Central memory CD4-positive, alpha-beta T cell (primary cell): Measurements from ENCODE around the gene PTPA.
"Not testable (repeated sequence)": the region's sequence is repeated elsewhere in the genome, so short reads cannot be mapped to it uniquely, and the experiment has no call there.

ENCODE experiments used
- DNase-seq: peaks from one replicate; pipeline ENCODE4 v3.0.0; 2022

The PTPA gene

DNA sequence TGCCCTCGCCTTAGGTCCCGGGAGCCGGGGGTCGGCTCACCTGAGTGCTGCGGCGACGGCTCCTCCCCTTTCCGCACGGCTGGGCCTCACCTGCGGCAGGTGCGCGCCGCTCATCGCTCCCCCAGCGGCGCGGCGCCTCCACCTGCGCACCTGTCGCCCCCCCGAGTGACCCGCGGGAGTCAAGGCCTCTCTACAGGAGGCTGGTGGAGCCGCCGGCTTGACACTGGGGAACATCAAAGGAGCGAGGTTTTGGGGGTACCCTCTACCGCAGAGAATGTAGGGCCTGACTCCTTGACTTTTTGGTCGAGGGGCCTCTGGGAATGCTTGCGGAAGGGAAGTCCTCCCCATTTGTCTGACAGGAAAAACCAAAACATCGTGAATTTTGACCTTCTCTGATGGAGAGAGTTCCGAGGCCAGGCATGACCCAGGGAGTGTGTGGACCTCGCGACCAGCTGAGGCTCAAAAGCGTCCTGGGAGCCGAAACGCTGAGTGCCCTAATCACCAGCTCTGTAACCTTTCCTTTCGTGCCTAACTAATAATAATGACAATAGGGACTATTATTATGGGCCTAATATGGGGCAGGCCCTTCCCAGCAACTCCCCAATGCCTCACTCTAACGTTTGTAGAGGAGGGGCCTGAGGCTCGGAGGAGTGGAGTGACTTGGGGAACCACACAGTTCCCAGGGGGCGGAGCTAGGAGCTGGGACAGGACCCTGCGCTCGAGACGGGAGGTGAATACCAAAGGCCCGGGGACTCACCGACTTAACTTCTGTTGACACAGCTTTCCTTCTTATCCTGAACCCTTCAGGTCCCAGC, 67.6 kb downstream of the PTPA start:
- DNase-seq = no peak

DNA sequence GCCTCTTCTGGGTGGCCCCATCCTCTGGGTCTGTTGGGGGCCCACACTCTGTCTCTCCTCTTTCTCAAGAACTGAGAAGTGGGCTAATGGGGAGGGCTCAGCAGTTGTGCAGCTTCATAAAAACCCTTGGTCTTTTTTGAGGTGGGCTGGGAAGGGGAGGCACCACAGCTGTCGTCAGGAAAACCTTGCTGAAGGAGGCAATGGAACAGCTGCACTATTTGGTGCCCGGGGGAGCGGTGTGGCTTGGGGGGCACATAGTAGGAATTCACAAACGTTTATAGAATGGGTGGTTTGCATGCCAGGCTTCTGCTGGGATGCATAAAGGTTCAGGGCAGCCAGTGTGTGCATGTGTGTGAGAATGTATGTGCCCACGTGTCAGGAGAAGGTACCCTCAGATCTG, 70.0 kb downstream of the PTPA start:
- DNase-seq = no peak

DNA sequence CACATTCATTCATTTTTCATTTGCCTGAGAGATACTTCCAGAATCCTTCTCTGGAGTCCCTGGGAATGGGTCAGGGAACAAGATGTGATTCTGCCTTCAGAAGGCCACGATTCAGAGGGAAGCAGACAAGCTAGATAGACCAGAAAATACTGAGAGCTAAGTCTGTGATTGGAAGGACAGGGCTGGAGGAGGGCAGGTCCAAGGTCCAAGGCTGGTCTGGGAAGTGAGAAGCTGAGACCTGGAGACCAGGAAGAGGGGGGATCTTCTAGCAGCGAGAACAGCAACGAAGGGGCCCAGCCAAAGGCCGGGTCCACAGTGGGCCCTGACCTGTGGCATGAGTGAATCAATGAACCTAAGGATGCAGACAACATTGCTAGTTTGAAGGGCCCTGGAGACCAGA, 70.9 kb downstream of the PTPA start:
- no peak for DNase-seq

DNA sequence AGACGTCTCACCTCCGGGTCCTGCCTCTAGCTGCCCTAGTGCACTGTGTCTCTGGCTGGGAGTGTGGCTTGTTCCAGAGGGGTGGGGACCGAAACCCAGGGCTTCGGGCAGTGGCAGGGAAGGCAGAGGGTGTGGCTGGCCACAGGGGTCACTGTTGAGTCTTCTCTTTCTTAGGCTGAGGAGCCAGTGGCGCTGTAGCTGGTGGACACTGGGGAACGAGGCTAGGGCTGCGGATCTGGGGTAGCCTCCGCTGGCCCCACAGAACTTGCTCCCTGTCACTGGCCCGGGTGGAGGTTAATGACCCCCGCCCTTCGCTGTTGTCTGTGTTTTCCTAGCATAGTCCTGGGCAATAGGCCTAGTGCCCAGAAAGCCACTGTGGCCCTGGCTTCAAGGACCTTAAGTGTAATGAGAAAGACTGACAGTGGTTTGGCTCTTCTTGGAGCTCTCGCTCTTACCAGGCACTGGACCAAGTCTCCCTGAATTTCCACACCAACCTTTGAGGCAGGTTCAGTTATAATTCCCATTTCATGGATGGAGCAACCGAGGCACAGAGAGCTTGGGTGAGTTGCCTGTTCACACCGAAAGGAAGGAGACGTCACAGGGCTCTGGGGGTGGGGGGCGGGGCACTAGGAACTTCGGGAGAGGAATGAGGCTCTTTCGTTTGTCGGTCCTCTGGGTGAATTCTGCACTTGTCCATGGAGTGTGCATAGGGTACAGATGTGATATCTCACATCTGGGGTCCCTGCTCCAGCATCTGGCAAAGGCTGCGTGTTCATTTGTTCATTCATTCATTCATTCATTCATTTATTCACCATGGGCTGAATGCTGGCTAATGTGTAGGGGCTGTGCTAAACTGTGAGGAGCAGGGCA, 71.6 kb downstream of the PTPA start:
- DNase-seq = no peak

DNA sequence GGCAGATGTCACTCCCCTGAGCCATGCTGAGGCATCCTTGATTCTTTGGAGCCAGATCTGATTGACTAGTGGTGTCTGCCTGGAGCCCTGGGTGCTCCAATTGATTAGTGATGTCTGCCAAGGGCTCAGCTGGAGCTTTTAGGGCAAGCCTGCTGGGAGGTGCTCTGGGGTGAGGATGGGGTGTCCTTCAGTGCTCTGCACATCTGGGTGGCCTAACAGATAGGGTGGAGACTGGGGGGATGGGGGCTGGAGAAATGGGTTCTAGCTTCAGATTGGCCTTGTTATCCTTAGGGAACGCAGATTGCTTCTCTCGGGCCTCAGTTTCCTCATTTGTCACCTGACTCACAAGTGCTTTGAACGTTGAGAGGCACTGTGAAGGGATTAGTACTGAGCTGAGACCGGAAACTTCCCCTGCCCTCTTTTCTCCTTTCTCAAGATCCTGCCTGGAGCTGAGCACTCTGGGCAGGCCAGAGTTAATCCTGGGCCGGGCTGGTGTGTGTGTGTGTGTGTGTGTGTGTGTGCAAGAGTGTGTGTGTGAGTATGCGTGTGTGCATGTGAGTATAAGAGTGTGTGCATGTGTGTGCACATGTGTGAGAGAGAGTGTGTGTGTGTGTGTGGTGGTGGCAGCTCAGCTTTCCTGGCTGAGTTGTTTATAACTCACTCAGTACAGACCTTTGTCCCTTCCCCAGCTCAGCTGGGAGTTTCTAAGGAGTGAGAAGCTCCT, 72.4 kb downstream of the PTPA start:
- no peak for DNase-seq

DNA sequence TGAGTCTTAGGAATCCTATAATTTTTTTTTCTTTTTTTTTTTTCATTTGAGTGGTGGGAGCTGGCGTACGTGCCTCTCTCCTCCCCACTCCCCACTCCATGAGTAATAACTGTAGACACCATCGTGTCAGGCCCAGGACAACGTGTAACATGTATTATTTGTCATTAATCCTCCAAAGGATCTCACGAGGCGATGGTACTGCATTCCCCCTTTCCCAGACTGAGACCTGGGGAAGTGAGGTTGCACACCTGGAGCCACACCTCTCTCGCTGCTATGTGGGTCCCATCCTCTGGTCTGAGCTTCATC, 73.0 kb downstream of the PTPA start:
- no peak for DNase-seq

DNA sequence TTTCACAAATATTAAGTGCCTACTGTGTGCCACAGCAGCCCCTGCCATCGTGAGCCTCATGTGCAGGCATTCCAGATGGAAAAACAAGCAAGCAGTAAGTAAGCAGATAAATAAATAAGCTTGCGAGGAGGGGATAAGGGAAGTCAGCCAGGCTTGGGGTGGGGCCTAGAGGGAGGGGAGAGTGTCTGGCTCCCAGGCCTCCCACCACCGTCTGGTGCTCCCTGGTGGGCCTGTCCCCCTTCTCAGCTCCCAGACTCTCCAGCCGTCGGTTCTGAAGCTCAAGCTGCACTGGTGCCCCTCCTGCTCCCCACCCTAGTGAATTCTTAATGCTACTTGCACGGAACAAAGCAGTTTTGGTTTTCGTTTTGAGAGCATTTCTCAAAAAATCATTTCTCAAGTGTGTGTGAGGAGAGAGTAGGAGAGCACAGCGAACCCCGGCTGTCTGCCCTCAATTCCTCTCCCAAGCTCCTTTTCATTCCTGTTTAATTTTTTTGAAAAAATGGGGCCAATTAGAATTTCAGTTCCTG, 73.4 kb downstream of the PTPA start:
- DNase-seq = no peak

DNA sequence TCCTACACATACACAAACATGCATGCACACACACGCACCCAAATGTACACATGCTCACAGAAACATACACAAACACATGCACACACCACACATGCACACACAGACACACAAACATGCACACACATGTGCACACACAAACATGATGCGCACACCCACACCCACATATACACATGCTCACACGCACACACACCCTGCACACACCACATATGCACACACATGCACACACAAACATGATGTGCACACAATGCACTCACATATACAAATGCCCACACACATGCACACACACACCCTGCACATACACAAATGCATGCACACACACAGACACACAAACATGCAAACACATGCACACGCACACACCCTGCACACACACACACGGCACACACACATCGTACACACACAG, 74.2 kb downstream of the PTPA start:
- no peak for DNase-seq

DNA sequence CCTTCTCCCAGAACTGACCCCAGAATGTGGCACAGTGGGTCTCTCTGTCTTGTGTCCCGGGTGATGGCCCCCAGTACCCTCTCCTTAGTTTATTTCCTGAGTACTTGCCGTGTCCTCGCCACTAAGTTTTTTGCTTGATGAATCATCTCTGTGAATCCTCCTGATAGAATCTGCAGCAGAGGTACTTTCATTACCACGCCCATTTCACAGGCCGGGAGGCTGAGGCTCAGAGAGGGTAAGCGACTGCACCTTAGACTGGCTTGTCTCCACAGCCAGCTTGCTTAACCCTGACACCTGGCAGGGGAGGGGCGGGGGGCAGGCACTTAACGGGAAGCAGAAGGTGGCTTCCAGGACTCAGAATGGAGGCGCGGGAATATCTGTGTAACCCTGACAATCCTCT, 74.8 kb downstream of the PTPA start:
- no peak for DNase-seq

DNA sequence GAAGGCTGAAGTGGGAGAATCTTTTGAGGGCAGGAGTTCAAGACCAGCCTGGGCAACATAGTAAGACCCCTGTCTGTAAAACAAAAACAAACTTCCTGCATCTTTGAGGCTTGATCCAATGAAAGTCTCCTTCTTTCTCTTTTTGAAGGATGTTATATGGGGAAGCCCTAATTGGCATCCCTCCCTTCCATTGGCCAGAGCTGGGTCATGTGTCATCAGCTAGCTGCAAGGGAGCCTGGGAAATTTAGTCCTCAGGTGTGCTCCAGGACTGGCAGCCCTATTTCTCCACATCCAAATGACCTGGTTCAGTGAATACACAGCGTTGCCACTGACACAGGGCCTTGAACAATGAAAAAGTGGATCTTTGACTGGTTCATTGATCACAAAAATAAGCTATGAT, 75.8 kb downstream of the PTPA start:
- no peak for DNase-seq

DNA sequence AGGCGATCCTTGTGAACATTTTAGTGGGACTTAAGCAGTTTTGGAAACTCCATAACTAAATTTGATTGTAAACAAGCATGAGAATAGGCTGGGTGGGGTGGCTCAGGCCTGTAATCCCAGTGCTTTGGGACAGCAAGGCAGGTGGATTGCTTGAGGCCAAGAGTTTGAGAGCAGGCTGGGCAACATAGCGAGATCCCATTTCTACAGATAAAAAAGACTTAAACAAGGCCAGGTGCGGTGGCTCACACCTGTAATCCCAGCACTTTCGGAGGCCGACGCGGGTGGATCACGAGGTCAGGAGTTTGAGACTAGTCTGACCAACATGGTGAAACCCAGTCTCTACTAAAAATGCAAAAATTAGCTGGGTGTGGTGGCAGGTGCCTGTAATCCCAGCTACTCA, 78.8 kb downstream of the PTPA start:
- not testable (repeated sequence) for DNase-seq

DNA sequence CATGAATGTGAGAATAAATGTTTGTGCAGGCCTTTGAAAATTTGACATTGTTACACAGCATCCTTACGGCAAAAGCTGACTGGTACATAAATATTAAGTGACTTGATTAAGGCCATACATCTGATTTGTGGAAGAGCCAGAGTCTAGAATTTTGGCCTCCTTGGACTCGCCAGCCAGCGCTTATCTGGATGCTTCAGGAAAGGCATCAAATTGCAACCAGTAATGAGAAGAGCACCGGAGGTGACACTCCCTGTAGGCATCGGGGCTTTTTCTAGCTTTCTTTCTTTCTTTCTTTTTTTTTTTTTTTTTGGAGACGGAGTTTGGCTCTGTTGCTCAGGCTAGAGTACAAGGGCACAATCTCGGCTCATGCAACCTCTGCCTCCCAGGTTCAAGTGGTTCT, 80.0 kb downstream of the PTPA start:
- no peak for DNase-seq

DNA sequence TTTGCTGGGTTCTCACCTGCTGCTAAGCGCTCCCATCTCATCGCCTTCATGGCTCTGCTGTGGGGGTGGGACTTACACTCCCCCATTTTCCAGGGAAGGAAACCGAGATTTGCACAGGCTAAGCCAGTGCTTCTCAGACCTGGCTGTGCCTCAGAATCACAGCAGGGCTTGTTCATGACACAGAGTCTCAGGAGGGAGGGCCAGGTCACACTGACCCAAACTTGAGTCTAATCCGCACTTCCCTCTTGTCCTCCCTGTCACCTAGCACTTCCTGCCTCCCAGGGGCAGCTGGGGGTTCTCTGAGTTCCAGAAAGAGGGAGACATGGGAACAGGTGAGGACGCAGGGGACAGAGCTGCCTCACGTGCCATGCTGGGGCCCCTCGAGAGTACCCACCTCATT, 82.4 kb downstream of the PTPA start:
- DNase-seq = no peak

DNA sequence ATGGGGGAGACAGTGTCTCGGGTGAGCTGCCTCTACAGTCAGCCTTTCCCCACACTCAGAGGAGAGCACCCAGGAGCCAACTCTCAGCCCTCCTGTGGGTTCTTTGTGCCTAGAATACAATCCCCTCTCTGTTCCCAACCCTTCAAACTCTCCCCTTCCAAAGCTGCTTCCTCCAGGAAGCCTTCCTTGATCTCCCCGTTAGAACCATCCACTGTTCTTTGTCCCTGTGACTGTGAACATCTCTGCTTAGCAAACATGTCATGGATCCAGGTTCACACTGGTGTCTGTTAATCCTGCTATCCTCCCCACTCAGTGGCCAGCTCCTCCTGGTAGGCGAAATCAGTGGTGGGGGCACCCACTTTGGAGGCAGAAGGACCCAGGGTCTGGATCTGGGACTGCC, 83.0 kb downstream of the PTPA start:
- no peak for DNase-seq

DNA sequence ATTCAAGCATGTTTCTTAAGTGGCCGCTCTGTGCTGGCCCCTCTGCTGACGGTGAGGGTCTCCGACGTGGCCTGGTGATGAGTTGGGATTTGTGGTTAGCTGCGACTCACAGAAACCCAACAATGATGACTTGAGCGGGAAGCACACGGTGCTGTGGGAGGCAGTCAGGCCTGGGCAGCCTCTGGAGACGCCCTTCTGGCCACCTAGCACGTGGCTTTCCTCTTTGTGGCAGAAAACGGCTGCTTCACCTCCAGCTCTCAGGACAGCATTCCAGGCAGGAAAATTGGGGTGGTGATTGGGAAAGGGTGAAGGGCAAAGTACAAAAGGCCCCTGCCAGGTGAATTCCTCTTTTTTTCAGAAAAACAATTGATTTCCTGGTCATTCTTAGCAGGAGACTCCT, 84.4 kb downstream of the PTPA start:
- no peak for DNase-seq

DNA sequence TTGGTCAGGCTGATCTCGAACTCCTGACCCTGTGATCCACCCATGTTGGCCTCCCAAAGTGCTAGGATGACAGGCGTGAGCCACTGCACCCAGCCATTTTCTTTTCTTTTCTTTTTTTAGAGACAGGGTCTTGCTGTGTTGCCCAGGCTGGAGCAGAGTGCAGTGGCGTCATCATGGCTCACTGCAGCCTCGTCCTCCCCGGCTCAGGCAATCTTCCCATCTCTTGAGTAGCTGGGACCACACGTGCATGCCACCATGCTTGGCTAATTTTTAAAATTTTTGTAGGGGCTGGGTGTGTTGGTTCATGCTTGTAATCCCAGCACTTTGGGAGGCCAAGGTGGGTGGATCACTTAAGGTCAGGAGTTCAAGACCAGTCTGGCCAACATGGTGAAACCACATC, 85.8 kb downstream of the PTPA start:
- not testable (repeated sequence) for DNase-seq

DNA sequence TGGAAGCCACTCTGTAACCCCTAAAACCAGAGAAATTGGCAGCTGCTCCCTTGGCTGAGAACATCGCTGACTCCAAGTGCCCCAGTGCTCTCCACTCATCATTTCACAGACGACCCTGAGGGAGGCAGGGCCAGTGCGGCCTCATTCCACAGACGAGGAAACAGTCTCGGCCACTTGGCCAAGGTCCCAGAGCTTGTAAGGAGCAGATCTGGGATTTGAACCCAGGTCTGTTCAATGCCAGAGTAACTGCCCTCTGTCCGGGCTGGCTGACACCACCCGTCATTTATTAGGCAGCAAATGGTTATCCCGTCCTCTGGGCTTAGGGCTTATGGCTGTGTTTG, 86.7 kb downstream of the PTPA start:
- no peak for DNase-seq
